K562 treated with DMSO at 1 percent for 12 hours (cell line): ENCODE measurements around the gene RPE. TPM values are rescaled to one million over a fixed set of nuclear protein-coding genes. Genes with fewer than 3 reads are reported as not detected.

Experiments
- total RNA-seq: library from RNA; unstranded; fragments of 300-600 nt; gene quantifications from 2 replicates; pipeline ENCODE4 v1.2.3, GENCODE V29; 2022; ENCODE audit not compliant: insufficient read depth

RPE gene
- total RNA-seq: 6.2 and 18.2 TPM in 2 replicates

DNA sequence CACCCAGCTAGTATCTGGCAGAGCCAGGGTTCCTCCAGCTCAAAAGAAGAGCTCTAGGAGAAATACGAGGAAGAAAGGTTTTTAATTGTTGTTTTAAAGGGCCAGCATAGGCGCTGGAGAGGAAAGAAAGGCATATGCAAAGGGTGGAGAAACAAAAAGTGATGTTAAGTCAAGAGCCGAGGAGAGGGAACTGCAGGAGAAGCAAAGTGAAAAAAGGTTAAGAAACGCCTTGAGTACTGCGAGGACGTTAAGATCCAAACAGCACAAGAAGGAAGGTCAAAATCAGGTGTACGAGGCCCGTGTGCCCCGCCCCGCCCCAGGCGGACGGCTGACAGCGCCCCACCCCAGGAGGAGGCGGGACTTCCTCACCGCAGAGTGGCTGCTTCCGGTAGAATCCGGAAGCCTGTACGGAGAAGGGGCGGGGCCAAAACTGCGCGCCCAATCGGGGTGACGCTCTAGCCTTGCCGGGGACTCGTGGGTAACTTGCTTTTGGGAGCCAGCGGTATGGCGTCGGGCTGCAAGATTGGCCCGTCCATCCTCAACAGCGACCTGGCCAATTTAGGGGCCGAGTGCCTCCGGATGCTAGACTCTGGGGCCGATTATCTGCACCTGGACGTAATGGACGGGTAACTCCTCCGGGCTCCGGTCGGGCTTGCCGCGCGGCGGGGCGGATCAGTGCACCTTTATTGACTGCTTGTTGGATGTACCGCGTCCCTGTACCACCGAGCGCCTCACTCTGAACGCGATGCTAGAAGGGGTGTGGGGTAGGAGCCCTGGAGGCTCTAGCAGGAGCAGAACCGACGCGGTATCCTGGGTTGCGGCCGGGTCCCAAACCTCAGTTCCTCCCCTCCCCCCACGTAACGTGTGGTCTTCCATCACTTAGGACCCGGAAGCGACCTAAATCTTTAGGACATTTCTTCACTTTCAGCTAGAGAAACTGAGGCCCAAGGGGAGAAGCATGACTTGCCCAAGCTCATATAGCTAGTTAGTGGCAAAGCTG lies at the start of gene RPE:
Gene RPE (plus strand): TSS at position 481 of the 1,000 bp plus-strand sequence. CDS start 24 bp downstream, at position 505.

Other genes with a start within 250 kb of the RPE start
- gene UNC80, start 230.8 kb upstream of the RPE start, total RNA-seq: not detected in 2 replicates
- 1.2 and 6.5 TPM in 2 replicates for gene KANSL1L, start 168.8 kb downstream of the RPE start, total RNA-seq
- not detected in 2 replicates for gene ACADL, start 222.8 kb downstream of the RPE start, total RNA-seq